ENCODE data around the gene SH3RF2.

- no peak for TF ChIP-seq CTCF (IDR thresholded peaks at IDR 0.05; ENCODE audit: extremely low read depth in 1 of 2, insufficient read depth in 1 of 2, low read depth in 1 of 2, low read length in 2 of 2)
- TF ChIP-seq EZH2 (IDR thresholded peaks at IDR 0.05; ENCODE audit: borderline replicate concordance, low read depth, low read length, severe bottlenecking) = no peak
- no peak for TF ChIP-seq POLR2A (IDR thresholded peaks at IDR 0.05; ENCODE audit: low read depth, low read length)
- TF ChIP-seq JUN (IDR thresholded peaks at IDR 0.05; ENCODE audit: borderline replicate concordance, insufficient read depth, insufficient read length, low read depth) = no peak
- TF ChIP-seq POLR2AphosphoS5 (IDR thresholded peaks at IDR 0.05; ENCODE audit: insufficient read depth, low read depth, low read length) = no peak
- TF ChIP-seq MAX (IDR thresholded peaks at IDR 0.05; ENCODE audit: insufficient read depth, insufficient read length) = no peak
- no peak for TF ChIP-seq FOS (IDR thresholded peaks at IDR 0.05; ENCODE audit: borderline replicate concordance, insufficient read depth, low read length)
- TF ChIP-seq GATA2 (IDR thresholded peaks at IDR 0.05; ENCODE audit: insufficient read depth, insufficient read length, low read depth, low read length) = no peak
Observed at GRCh38 chr5:146081556-146081955, 145.2 kb downstream of the SH3RF2 start.
